Right renal cortex interstitium (tissue), 3 donors: ENCODE measurements around the gene SLC6A8. TPM values are rescaled to one million over a fixed set of nuclear protein-coding genes. Genes with fewer than 3 reads are reported as not detected.
"Not testable (repeated sequence)": the region's sequence is repeated elsewhere in the genome, so short reads cannot be mapped to it uniquely, and the experiment has no call there.

Experiments used
- DNase-seq, 3 donors: peaks; one replicate each; pipeline ENCODE4 v3.0.0-alpha.2; 2013; ENCODE audit warnings: low read depth in 3 of 3, low spot score in 2 of 3
- polyA plus RNA-seq, 3 donors: library from polyadenylated mRNA; unstranded; fragments of 120-200 nt; gene quantifications; one replicate each; pipeline ENCODE4 v1.2.1, GENCODE V29; 2013; ENCODE audit not compliant: insufficient read length in 3 of 3

SLC6A8 gene
- polyA plus RNA-seq, 3 donors = 39.9 to 47.3 (median 40.5) TPM

DNA sequence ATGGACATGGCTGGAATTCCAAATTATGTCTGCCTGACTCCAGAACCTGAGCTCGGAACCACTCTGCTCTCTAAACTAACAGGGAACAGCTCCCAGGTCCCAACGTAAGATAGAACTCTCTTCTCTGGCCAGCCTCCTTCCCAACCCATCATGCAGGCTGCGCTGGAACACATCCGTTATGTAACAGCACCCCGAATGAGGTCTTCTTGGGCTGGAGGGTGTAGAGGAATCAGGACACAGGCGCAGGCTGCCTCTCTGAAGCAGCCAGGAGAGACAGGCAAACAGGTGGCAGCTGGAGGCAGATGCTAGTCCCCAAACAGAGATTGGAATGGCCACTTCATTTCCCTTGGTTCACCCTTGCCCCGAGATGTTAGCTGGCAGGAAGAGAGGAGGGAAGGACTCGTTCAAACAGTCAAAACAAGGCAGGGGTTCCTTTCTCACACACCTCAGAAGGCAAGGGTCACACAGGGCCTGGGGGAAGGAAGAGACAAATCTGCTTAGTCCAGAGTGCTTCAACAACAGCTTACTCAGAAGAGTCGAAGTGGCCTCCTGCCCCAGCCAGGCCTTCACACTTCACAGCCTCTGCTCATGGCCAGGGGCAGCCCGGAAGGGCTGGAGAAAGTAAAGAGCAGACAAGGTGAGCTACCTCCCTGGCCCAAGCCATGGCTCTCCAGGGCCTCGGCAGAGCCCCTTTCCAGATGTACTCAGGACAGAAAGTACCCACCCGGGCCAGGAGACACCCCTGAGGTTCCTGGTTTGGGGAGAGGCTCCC lies 17.1 kb downstream of the SLC6A8 start:
- not testable (repeated sequence) for DNase-seq

DNA sequence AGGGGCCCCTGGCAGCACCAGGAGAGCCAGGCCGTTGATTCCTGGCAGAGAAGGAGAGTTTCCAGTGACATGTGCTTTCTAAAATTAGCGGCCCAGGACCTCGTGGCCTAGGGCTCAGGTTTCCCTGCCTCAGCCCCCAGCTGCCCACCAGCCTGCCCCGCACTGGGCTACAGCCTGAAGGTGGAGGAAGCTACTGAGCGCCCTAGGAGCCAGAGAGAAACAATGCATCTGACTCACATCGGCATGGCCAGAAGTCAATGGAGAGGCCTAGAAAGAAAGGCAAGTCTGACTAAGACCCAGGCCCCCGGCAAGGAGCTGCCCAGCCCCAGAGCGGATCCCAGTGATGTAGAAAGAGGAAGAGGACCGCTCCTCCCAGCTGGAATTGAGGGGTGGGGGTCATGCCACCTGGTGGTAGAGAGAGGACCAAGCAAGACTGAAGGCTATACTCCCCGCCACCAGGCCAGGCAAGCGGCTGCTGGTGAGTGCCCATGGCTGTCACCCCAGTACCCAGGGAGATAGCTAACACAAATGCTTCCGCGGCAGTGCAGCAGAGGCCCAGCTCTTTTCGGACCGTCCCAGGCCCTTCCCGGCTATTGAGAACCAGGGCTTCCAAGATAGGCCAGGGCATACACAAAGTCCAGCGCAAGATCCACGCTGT lies 17.8 kb downstream of the SLC6A8 start:
- not testable (repeated sequence) for DNase-seq

DNA sequence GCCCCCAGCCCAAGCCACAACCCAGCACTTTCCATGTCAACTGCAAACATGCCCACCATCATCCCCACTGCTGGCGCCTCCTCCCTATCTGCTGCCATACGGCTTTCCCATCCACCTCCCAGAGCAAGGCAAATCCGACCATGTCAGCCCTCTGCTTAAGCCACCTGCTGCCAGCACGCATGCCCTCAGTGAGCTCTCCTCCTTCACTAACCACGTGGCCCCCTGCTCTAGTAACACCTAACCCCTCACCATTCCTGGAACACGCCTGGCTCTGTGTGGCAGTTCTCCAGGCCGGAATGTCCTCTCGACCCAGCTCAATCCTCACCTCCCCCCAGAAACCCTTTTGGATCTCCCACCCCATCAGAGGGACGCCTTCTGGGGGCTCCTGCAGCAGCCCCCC lies 19.1 kb downstream of the SLC6A8 start:
- DNase-seq = no peak

DNA sequence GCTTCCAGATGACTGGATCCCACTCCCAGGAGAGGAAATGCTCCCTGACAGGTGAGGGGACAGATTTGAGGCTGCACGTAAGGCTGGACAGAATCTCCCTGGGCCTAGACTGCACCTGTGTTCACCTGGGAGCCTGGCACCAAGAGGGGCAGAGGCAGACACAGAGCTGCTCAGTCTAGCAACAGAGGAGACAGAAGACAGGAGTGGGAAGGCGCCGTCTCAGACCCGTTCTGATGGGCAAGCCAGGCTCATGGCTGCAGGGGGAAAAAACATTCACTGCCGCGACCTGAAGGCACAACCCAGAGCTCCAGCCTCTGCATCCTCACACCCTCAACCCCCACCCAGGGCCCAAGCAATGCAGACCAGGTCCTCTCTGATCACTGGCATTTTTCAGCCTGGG lies 19.7 kb downstream of the SLC6A8 start:
- DNase-seq = no peak

DNA sequence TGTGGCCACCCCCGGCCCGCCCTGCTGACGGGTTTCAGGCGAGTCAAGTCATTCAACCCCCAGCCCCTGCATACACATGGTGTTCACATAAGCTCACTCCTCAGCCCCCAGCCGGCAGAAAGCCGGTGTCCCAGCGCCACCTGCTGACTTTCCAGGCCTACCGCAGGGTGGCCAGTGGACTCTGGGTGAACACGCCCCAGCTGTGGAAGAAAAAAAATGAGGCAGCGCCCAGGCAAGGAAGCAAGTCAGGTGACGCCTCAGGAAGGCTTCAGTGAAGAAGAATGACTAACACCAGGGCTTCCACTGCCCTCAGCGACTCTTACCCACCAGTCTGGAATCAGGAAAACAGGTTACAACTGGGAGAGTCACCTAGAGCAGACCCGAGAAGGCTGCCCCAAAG lies 20.7 kb downstream of the SLC6A8 start:
- DNase-seq = no peak

DNA sequence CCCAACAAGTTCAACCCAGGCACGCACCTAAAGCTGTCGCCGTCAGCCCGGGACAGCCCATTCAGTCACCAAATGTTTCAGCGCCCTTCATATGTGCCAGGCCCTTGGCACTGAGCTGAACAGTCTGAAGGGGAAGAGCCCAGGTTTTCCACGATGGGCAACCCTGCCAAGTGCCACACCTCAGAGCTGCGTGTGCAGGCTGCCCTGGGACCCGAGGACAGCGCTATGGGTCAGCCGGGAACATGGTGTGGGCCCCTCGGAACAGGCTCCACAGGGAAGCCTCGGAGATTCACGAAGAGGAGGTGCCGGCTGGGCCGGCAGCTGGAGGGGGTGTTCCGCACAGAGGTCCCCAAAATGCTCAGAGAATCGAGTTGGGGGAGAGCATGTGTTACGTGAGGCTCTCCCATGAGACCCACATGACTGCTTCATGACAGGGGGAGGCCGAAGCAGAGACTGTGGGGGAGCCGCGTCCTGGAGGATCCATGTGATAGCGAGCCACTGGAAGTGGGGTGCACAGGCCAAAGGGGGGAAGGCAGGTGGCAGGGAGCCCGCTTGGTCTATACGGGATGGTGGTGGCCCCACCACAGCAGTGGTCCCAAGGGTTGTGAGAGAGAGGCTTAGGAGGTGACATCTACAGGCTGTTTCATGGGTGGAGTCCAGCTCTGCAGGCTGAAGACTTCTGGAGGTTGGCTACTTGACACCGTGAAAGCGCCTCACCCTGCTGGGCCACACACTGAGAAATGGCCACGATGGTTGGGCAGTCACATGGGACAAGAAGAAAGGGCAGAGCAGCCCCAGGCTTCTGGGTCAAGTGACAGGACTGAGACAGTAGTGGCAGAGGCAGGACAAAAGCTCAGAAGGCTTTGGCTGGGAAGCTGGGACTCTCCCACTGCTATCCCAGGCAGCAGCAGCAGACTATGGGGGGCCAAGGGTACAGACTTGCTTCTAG lies 22.3 kb downstream of the SLC6A8 start:
- DNase-seq = no peak

DNA sequence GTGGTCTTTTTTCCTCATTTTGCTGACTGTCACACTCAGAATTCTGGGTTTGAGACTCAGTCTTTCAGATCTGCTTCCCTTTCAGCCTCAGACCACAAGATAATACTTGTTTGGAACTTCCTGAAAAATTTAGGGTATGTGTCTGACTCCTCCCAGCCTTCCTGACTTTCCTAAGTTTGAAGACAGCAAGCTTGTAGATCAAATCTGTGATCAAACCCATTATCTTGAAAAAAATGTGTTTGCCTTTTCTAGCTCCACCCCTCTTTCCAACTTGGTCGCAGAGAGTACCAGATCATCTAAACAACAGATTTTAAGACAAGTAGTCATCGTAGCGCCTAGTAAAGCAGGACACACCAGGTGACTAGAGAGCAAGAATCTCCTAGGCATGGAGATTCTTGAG lies 26.5 kb downstream of the SLC6A8 start:
- DNase-seq = no peak

DNA sequence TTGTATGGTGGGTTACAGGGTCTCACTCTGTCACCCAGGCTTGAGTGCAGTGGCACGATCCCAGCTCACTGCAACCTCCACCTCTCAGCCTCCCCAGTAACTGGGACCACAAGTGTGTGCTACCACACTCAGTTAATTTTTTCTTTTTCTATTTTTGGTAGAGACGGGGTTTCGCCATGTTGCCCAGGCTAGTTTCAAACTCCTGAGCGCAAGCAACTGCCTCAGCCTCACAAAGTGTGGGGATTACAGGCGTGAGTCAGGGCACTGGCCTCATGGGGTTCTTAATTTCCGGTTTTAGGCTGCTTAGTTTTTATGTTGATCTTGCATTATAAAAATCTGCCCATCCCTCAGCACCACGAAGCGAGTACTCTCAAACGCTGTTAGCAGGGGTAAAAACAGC lies 29.7 kb downstream of the SLC6A8 start:
- no peak for DNase-seq

DNA sequence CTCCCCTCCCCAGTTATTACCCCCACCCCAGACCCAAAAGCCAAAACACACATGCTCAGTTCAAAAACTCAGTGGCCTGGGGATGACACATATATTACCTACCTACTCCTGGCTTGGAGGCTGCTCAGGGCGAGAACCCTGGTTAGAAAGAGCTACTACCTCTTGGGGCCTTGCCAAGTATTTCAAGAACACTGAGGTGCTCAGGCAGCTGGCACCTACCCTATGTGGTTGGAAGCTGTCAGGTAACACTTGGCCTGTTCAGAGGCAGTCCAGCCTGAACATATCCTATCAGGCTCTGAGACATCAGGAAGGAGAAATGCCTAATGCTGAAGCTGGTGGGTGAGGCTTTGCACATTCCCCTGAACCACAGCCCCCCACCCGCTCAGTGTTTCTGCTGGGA lies 31.5 kb downstream of the SLC6A8 start:
- no peak for DNase-seq

DNA sequence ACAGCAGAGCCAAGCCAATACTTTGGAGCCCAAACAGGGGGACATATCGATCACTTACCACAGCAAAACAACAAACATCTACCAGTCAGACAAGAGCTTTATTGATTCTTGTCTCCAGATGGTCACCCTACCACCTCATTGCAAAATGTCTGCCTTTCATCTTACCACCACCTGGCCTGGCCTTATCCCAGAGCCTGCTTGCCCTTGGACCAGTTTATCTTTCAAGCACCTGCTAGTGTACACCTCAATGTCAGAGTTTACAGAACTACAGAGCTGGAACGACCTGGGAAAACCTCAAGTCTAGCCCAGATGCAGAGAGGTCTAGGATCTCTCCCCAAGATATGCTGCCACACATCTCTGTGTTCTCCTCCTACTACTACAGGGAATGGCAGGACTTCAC lies 32.0 kb downstream of the SLC6A8 start:
- no peak for DNase-seq

DNA sequence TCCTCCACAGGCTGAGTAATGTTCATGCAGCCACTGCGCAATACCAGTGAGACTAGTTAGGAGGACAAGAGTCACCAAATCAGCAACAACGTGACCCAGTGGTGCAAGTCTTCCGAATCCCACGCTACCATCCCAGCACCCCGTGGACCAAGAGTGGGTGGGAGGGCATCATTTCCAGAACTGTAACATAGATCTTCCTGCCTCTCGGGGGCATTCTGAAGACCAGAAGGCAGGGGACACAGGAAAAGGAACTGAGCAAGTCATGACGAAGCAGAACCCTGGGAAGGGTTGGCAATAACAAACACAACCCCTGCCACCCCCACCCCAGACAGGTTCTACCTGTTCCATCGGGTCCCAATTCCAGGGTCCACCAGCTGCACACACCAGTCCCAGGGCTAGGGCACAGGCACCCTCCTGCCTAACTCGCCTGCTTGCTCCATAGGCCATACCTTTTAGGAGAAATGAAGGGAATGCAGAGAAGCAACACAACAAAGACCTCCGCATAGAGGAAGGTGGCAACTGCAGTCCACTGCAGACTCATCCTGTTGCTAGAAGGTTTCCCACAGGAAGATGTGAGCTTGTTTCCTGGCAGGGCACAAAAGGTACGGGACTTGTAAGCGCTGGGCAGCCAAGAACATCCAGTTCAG lies 35.1 kb downstream of the SLC6A8 start:
- no peak for DNase-seq

DNA sequence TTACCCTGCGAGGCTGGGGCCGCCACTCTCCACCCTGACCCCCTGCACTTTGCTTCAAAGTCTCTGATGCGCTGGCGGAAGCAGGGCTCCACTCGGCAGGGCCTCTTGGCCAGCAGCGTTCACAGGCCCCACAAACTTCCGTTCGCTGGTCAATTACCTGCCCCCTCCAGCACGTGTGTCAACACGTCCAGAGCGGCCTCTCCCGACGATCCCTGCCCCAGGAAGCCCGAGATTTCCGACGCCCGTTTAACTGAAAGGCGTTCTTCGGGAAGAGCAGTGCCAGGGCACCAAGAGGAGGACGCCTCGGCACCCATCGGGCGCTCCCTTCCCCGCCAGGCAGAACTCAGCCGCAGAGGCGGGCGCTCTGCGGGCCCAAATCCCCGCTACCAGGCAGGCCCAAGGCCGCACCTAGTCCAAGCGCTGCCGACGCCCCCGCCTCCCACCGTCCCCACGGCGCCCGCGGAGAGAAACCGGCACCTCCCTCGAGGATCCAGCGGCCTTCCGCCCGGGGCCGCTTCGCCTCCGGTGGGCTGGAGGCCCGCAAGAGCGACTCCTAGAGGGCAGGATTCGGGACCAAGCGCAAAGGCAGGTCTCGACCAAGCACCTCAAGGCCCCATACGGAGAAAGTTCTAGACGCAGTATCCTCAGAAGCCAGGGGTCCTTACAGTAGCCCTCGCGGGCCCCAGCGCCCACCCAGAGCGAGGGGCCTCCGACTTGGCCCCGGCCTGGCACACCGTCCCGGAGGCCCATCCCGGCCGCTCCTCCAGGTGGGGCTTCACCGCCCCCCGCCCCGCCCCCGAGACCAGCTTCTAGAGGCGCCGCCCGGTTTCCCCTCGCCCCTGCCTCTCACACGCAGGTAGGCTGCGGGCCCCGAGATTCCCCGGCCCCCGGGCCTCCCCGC lies 35.9 kb downstream of the SLC6A8 start:
- no peak for DNase-seq

DNA sequence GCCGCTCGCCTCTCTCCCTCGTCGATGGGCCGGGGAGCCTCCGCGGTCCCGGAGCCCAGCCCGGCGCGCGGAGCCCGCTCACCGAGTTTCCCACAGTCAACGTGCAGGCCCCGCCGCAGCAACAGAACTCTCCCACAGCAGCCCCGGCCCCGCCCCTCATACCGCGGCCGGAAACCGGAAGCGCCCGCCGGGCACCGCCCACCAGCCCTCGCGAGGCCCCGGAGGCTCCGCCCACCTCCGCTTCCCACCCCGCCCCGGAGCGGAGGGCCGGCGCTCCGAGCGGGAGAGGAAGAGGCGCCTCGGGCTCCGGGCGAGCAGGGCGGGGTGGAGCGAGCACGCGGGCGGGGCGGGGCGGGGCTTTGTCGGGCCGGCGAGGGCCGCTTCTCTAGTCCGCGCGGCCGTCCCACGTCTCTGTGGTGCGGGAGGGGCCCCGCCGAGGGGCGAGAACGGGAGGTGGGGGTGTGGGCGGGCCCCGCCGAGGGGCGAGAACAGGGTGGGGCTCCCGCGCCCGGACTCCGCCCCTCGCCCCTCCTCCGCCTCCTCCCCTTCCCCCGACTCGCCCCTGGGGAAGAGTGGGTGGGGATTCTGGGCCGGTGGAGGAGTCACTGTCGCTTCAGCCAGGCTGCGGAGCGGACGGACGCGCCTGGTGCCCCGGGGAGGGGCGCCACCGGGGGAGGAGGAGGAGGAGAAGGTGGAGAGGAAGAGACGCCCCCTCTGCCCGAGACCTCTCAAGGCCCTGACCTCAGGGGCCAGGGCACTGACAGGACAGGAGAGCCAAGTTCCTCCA lies 36.7 kb downstream of the SLC6A8 start, which contains the start of the genes ABCD1 and BCAP31:
Gene ABCD1 (plus strand): TSS at position 605 of the 787 bp plus-strand sequence. CDS start 411 bp downstream, outside the sequence.
Gene BCAP31 (minus strand): TSS at position 136 of the 787 bp plus-strand sequence. CDS start 1,143 bp downstream, outside the sequence.
- peak in 2 of 3 donors; percentile 70 to 76 for DNase-seq

DNA sequence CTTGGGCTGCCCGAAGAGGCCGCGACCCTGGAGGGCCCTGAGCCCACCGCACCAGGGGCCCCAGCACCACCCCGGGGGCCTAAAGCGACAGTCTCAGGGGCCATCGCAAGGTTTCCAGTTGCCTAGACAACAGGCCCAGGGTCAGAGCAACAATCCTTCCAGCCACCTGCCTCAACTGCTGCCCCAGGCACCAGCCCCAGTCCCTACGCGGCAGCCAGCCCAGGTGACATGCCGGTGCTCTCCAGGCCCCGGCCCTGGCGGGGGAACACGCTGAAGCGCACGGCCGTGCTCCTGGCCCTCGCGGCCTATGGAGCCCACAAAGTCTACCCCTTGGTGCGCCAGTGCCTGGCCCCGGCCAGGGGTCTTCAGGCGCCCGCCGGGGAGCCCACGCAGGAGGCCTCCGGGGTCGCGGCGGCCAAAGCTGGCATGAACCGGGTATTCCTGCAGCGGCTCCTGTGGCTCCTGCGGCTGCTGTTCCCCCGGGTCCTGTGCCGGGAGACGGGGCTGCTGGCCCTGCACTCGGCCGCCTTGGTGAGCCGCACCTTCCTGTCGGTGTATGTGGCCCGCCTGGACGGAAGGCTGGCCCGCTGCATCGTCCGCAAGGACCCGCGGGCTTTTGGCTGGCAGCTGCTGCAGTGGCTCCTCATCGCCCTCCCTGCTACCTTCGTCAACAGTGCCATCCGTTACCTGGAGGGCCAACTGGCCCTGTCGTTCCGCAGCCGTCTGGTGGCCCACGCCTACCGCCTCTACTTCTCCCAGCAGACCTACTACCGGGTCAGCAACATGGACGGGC lies 37.5 kb downstream of the SLC6A8 start:
- DNase-seq = no peak

DNA sequence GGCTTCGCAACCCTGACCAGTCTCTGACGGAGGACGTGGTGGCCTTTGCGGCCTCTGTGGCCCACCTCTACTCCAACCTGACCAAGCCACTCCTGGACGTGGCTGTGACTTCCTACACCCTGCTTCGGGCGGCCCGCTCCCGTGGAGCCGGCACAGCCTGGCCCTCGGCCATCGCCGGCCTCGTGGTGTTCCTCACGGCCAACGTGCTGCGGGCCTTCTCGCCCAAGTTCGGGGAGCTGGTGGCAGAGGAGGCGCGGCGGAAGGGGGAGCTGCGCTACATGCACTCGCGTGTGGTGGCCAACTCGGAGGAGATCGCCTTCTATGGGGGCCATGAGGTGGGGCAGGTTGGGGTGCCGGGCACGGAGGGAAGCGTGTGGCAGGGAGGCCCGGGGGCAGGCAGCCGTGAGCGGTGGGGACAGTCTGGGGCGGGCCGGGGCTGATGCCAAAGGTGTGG lies 38.1 kb downstream of the SLC6A8 start:
- no peak for DNase-seq

DNA sequence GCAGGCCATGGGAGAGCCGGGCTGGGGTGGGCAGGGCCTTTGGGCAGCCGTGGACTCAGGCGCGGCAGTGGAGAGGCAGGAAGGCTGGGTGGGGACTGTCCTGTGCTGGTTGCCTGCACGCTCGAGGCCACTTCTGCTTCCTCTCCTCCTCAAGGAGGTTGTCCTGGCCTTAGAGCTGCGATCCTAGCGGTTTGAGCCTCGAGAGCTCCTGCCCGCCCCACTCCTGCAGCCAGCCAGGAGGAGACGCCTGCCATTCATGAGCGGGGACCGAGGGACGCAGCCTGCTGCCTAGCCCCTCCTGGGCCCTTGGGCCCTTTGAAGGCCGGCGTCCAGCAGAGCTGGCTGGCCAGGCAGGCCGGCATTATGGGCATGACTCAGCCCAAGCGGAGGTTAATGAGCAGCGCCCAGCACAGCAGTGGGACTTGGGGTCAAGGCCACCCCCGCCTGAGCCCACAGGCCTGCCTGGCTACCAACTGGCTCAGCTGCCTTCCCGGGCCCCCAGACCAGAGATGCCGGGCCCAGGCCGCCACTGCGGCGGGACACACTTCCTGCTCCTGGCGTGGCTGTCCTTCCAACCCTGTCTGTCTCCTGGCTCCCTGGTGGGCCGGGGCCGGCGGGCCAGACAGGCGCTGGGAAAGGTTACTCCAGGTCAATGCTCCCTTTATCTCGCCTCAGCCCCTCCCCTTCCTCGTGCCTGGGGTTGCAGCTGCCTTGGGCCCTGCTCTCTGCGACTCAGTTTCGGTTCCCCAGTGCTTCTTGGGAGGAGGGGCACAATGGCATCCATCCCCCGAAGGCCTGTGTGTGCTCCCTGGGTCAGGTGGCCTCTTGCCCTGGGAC lies 38.8 kb downstream of the SLC6A8 start:
- no peak for DNase-seq
